Upper lobe of left lung (tissue), 6 donors: ENCODE results near the gene MVD. TPM values are rescaled to one million over a fixed set of nuclear protein-coding genes. Genes with fewer than 3 reads are reported as not detected.

Source experiments
- ATAC-seq, 2 donors: fragments of 200-7000 bp; cut with Tn5 transposase; one replicate each; pipeline ENCODE4 v1.9.1; 2022; ENCODE audit warnings: mild to moderate bottlenecking in 2 of 2, moderate library complexity in 2 of 2; ENCODE audit not compliant: low FRiP score in 2 of 2
- DNase-seq, 2 donors: peaks; one replicate each; pipeline ENCODE4 v3.0.0-alpha.2; 2019 to 2020
- H3K27ac ChIP-seq, 4 donors: fragments of 200-600 bp; sonication (generic); one replicate each; pipeline ENCODE4 v1.5.1; 2016 to 2019
- H3K27me3 ChIP-seq, 4 donors: fragments of 200-600 bp; sonication (generic); one replicate each; pipeline ENCODE4 v1.5.1; 2017 to 2019
- H3K36me3 ChIP-seq, 4 donors: fragments of 200-600 bp; sonication (generic); one replicate each; pipeline ENCODE4 v1.5.1; 2016 to 2019
- H3K4me1 ChIP-seq, 4 donors: fragments of 200-600 bp; sonication (generic); one replicate each; pipeline ENCODE4 v1.5.1; 2018 to 2019
- H3K4me3 ChIP-seq, 4 donors: fragments of 200-600 bp; sonication (generic); one replicate each; pipeline ENCODE4 v1.5.1; 2017 to 2019; ENCODE audit warnings: mild to moderate bottlenecking in 2 of 4, moderate library complexity in 1 of 4
- H3K9me3 ChIP-seq, 4 donors: fragments of 200-600 bp; sonication (generic); one replicate each; pipeline ENCODE4 v1.5.1; 2018 to 2019
- EP300 ChIP-seq, 4 donors: sonication (generic); formaldehyde crosslinking; IDR thresholded peaks; one replicate each; pipeline ENCODE4 v1.5.1; 2017; ENCODE audit warnings: antibody characterized with exemption in 4 of 4, control low read depth in 2 of 4
- POLR2A ChIP-seq, 4 donors: fragments of 450-650 bp; IDR thresholded peaks; one replicate each; pipeline ENCODE4 v1.5.1; 2016 to 2017; ENCODE audit warnings: antibody characterized with exemption in 4 of 4, mild to moderate bottlenecking in 2 of 4
- POLR2AphosphoS5 ChIP-seq, 2 donors: sonication (generic); formaldehyde crosslinking; IDR thresholded peaks; one replicate each; pipeline ENCODE4 v1.5.1; 2017; ENCODE audit warnings: antibody characterized with exemption in 2 of 2
- WGBS, 2 donors: methylation state at CpG; one replicate each; pipeline ENCODE4 v1.1.5; 2017 to 2018; 5-methylcytosine and 5-hydroxymethylcytosine counted together
- total RNA-seq, 6 donors: library from RNA; depleted of rRNA in 4 of 6; stranded (reverse); fragments of >200 nt in 4 of 6; gene quantifications; one replicate each; pipeline versions ENCODE4 v1.1.0 to v1.2.1, GENCODE V29; 2016 to 2021
- TF ChIP-seq, protein P1 (sequence below), 6 experiments: fragments of 450-650 bp in 4 of 6; fragments of 200-600 bp in 2 of 6; sonication (generic) in 2 of 6; IDR thresholded peaks; one replicate each; pipeline ENCODE4 v1.5.1; 2016 to 2019; ENCODE audit warnings: antibody characterized with exemption in 6 of 6
- donor health status: DM: no; HTN: no; CAD: no; lungs with moderate emphysema.
- donor health status: DM: no; HTN: yes; CAD: no; lungs with severe emphysema.

The MVD gene
- total RNA-seq, 6 donors from 2014 or later: 38.1 to 114 (median 90.5) TPM

DNA sequence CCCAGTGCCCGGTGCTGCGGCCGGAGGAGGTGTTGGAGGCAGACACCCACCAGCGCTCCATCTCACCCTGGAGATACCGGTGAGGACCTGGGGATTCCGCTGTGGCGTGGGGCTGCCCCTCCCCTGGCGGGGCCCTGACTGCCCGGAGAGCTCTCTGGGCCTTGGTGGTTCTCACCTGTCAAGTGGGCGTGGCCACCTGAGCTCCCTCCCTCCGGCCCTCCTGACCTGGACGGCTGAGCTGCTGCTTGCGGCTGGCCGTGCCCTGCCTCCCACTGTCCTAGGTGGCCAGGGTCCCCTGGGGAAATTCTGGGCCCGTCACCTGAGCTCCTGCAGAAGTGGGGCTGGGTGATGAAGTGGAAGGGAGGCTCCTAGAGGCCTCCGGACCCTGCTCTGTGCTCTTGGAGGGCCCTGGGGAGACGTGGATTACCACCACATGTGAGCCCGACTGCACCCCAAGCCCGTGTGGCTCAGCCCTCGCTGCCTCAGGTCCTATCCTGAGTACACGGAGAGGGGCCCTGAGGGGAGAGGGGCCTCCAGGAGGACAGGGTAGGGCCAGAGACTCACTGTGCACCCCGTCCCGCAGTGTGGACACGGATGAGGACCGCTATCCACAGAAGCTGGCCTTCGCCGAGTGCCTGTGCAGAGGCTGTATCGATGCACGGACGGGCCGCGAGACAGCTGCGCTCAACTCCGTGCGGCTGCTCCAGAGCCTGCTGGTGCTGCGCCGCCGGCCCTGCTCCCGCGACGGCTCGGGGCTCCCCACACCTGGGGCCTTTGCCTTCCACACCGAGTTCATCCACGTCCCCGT lies 23.5 kb downstream of the MVD start:
- Histone ChIP-seq H3K4me3 (no peak overlapping the region), H3K36me3 (peaks cover 0 to 16% (median 9%) of the 10 kb centered on the region in 4 donors), H3K9me3 (no peaks in the 10 kb centered on the region), H3K27me3 (peaks cover 0 to 18% (median 9%) of the 10 kb centered on the region in 4 donors), H3K27ac (no peak overlapping the region), H3K4me1 (peaks cover 6 to 28% (median 23%) of the 10 kb centered on the region in 4 donors)
- DNase-seq (peak; percentile 85 to 86), ATAC-seq (peak in 1 of 2 donors; percentile 35)
- TF ChIP-seq, protein P1, sequence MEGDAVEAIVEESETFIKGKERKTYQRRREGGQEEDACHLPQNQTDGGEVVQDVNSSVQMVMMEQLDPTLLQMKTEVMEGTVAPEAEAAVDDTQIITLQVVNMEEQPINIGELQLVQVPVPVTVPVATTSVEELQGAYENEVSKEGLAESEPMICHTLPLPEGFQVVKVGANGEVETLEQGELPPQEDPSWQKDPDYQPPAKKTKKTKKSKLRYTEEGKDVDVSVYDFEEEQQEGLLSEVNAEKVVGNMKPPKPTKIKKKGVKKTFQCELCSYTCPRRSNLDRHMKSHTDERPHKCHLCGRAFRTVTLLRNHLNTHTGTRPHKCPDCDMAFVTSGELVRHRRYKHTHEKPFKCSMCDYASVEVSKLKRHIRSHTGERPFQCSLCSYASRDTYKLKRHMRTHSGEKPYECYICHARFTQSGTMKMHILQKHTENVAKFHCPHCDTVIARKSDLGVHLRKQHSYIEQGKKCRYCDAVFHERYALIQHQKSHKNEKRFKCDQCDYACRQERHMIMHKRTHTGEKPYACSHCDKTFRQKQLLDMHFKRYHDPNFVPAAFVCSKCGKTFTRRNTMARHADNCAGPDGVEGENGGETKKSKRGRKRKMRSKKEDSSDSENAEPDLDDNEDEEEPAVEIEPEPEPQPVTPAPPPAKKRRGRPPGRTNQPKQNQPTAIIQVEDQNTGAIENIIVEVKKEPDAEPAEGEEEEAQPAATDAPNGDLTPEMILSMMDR (IDR thresholded peaks at IDR 0.05): no peak
- TF ChIP-seq POLR2A (IDR thresholded peaks at IDR 0.05) (no peak), POLR2AphosphoS5 (IDR thresholded peaks at IDR 0.05) (no peak), EP300 (IDR thresholded peaks at IDR 0.05) (no peak)
- WGBS, 2 donors: 14 to 24% methylated on average over 7 to 39 of the region's 45 CpGs

DNA sequence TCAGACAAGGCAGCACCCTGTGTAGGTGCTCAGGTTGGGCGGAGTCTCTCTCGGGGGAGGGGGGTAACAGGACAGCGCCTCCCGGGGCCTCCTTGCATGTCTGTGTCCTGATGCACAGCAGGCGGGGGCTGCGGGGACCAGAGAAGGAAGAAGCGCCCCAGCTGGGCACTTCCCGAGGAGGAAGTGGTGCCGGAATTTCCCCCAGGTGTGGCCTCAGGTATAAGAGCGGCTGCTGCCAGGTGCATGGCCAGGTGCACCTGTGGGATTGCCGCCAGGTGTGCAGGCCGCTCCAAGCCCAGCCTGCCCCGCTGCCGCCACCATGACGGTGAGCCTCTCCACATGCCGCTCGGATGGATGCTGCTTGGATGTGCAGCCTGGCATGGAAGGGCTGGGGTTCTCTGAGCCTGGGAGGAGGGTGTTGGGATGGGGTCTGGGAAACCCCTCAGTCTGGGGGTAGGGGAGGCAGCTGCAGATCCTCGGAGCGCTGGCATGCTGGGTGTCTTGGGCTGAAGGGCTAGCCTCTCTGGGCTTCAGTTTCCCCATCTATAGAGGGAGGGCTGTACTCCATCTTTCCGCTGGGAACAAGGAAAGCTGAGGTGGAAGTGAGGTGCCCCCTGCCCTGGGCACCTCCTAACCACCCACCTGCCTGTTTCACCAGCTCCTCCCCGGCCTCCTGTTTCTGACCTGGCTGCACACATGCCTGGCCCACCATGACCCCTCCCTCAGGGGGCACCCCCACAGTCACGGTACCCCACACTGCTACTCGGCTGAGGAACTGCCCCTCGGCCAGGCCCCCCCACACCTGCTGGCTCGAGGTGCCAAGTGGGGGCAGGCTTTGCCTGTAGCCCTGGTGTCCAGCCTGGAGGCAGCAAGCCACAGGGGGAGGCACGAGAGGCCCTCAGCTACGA lies 24.3 kb downstream of the MVD start, which contains the start of gene IL17C:
TSS of gene IL17C (plus strand) at position 250 of the 908 bp plus-strand sequence. CDS start at position 320, 70 bp downstream.
- ATAC-seq (peak in 1 of 2 donors; percentile 0), DNase-seq (peak; percentile 65 to 84)
- Histone ChIP-seq H3K4me1 (peaks cover 11 to 37% (median 29%) of the 10 kb centered on the region in 4 donors), H3K27ac (no peak within 1 kb of the TSS), H3K27me3 (peaks cover 0 to 18% (median 9%) of the 10 kb centered on the region in 4 donors), H3K36me3 (peaks cover 0 to 14% (median 7%) of the 10 kb centered on the region in 4 donors), H3K9me3 (no peaks in the 10 kb centered on the region), H3K4me3 (no peak within 1 kb of the TSS)
- WGBS, 2 donors: 32 to 46% methylated on average over 11 to 18 of the region's 27 CpGs
- TF ChIP-seq POLR2A (IDR thresholded peaks at IDR 0.05): no peak

DNA sequence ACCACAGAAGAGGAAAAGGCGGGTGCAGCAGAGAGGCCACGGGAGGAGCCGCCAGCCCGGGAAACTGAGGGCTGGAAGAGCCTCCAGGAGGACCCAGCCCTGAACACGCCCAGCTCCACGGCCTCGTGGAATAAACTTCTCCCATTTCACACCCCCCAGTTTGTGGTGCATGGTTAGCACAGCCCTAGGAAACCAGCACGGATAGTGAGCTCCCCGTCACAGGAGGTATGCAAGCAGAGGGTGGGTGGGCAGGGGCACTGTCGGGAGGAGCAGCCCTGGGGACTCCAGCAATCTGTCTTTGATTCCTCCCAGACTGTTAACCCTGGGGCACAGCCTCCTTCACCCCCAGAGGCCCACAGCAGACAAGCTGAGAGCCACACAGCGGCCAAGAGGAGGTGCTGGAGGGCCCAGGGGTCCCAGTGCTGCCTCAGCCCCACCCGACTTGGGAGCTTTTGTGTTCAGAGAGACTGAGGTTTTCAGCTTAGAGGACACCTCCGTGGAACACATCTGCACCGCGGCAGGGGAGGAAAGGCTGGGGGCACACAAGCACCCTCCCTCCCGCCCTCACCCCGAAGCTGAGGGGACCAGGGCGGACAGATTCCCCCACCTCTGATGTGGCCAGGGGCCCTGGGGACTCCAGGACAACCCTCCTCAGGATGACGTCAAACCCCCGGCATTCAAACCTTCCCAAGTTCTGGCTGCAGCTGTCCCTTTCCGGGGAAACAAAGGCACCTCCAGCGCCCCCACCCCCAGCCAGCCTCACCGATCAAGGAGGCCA lies 26.2 kb downstream of the MVD start:
- Histone ChIP-seq H3K9me3 (no peaks in the 10 kb centered on the region), H3K27ac (peak overlapping the region in 1 of 4 donors; percentile 30), H3K4me3 (no peak overlapping the region), H3K4me1 (peaks cover 11 to 39% (median 29%) of the 10 kb centered on the region in 4 donors), H3K27me3 (peaks cover 0 to 18% (median 9%) of the 10 kb centered on the region in 4 donors), H3K36me3 (peaks cover 0 to 19% (median 13%) of the 10 kb centered on the region in 4 donors)
- TF ChIP-seq EP300 (IDR thresholded peaks at IDR 0.05) (no peak), POLR2AphosphoS5 (IDR thresholded peaks at IDR 0.05) (no peak), POLR2A (IDR thresholded peaks at IDR 0.05) (no peak)
- TF ChIP-seq, protein P1 (IDR thresholded peaks at IDR 0.05): no peak
- ATAC-seq: no peak
- 73 to 77% methylated on average over 13 to 23 of the region's 23 CpGs for WGBS, 2 donors
- DNase-seq: peak in 1 of 2 donors; percentile 41

DNA sequence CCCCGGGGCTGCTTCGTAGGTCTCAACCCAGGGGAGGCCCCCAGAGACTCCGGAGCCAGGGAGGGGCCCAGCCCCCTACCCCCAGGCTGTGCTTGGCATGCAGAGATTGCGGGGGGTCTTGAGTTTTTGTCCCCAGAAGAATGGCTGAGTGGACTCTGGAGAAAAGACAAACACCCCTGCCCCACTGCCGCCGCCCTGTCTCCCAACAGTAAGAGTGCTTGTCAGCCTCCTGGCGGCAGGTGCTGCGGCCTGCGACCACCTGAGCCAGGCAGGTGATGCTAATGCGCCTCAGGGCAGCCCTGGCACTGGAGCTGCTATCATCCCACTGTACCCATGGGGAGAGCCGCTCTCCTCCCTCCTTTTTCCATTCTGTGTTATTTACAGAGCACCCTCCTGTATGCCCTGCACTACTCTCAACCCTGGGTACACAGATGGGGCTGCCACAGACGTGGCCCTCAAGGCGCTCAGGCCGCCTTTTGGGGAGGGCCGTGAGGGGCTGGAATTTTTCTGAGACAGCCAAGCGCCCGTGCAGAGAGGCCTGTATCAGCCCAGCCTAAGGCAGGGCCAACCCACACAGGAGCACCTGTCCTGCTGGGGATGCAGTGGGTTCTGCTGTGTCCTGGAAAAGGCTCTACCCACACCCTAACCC lies 27.1 kb downstream of the MVD start:
- WGBS, 2 donors: 87 to 93% methylated on average over 12 to 17 of the region's 17 CpGs
- H3K27me3 ChIP-seq: peaks cover 0 to 18% (median 9%) of the 10 kb centered on the region in 4 donors
- TF ChIP-seq POLR2A (IDR thresholded peaks at IDR 0.05) (no peak), POLR2AphosphoS5 (IDR thresholded peaks at IDR 0.05) (no peak)
- H3K27ac ChIP-seq: no peak overlapping the region
- peaks cover 0 to 27% (median 21%) of the 10 kb centered on the region in 4 donors for H3K36me3 ChIP-seq
- ATAC-seq (no peak), DNase-seq (peak in 1 of 2 donors; percentile 43)
- H3K4me1 ChIP-seq: peaks cover 11 to 39% (median 29%) of the 10 kb centered on the region in 4 donors
- no peaks in the 10 kb centered on the region for H3K9me3 ChIP-seq
- H3K4me3 ChIP-seq: no peak overlapping the region
